HEK293T (cell line): ENCODE data around the gene CAVIN1.

Experiments
- ARNT ChIP-seq: fragments of 450-650 bp; IDR thresholded peaks from 2 replicates; pipeline ENCODE4 v1.6.1; 2017; ENCODE audit warnings: mild to moderate bottlenecking
- BHLHE40 ChIP-seq: fragments of 450-650 bp; IDR thresholded peaks from 2 replicates; pipeline ENCODE4 v1.6.1; 2016; ENCODE audit warnings: mild to moderate bottlenecking, moderate library complexity, borderline replicate concordance
- ELF4 ChIP-seq: fragments of 450-650 bp; IDR thresholded peaks from 2 replicates; pipeline ENCODE4 v1.6.1; 2017; ENCODE audit warnings: antibody characterized with exemption
- FOXK2 ChIP-seq: fragments of 450-650 bp; IDR thresholded peaks from 2 replicates; pipeline ENCODE4 v1.6.1; 2016; ENCODE audit warnings: mild to moderate bottlenecking
- FOXM1 ChIP-seq: fragments of 450-650 bp; IDR thresholded peaks from 2 replicates; pipeline ENCODE4 v1.6.1; 2017; ENCODE audit warnings: mild to moderate bottlenecking, borderline replicate concordance
- L3MBTL2 ChIP-seq: fragments of 450-650 bp; conservative IDR thresholded peaks from 2 replicates; pipeline ENCODE4 v1.6.1; 2016; ENCODE audit warnings: mild to moderate bottlenecking
- LEF1 ChIP-seq: fragments of 450-650 bp; IDR thresholded peaks from 2 replicates; pipeline ENCODE4 v1.6.1; 2017; ENCODE audit warnings: mild to moderate bottlenecking, borderline replicate concordance
- NFRKB ChIP-seq: fragments of 450-650 bp; IDR thresholded peaks from 2 replicates; pipeline ENCODE4 v1.6.1; 2016; ENCODE audit warnings: mild to moderate bottlenecking, moderate library complexity
- SP1 ChIP-seq: fragments of 450-650 bp; IDR thresholded peaks from 2 replicates; pipeline ENCODE4 v1.6.1; 2017
- SUZ12 ChIP-seq: fragments of 450-650 bp; IDR thresholded peaks from 2 replicates; pipeline ENCODE4 v1.6.1; 2016; ENCODE audit warnings: mild to moderate bottlenecking
- TARDBP ChIP-seq: fragments of 450-650 bp; IDR thresholded peaks from 2 replicates; pipeline ENCODE4 v1.6.1; 2016
- TF ChIP-seq, protein P1 (sequence below): fragments of 450-650 bp; IDR thresholded peaks from 2 replicates; pipeline ENCODE4 v1.6.1; 2016

DNA sequence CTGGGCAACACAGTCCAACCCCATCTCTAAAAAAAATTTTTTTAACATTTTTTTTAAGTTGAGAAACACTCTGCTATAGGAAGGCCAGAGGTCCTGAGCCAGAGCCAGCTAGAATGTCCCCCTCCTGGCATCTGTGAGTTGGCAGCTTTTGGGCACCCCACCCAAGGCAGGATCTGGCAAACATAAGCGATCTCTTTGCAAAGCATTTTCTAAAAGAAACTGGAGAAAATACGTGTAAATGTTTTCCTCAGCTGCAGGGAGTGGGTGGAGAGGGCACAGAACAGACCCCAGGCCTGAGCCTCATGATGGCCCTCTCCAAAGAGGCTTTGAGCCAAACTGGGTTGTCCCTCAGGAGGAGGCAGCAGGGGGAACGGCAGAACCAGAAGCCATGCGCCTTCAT lies 11.7 kb downstream of the CAVIN1 start:
- TF ChIP-seq SP1 = no peak
- TF ChIP-seq SUZ12 = no peak
- TF ChIP-seq FOXM1 = no peak
- TF ChIP-seq, protein P1, sequence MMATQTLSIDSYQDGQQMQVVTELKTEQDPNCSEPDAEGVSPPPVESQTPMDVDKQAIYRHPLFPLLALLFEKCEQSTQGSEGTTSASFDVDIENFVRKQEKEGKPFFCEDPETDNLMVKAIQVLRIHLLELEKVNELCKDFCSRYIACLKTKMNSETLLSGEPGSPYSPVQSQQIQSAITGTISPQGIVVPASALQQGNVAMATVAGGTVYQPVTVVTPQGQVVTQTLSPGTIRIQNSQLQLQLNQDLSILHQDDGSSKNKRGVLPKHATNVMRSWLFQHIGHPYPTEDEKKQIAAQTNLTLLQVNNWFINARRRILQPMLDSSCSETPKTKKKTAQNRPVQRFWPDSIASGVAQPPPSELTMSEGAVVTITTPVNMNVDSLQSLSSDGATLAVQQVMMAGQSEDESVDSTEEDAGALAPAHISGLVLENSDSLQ = no peak
- TF ChIP-seq BHLHE40 = no peak
- TF ChIP-seq NFRKB = no peak
- TF ChIP-seq ARNT = no peak
- no peak for TF ChIP-seq LEF1
- no peak for TF ChIP-seq L3MBTL2
- TF ChIP-seq FOXK2 = no peak
- TF ChIP-seq TARDBP = no peak
- TF ChIP-seq ELF4 = no peak
